HepG2 (cell line): ENCODE measurements around the gene FKBP1B. TPM values are rescaled to one million over a fixed set of nuclear protein-coding genes. Genes with fewer than 3 reads are reported as not detected.
A peak's percentile ranks its signal among the peaks of the same experiment; 100 is the strongest.

Source experiments
- ARID2 ChIP-seq: sonication (generic); formaldehyde crosslinking; IDR thresholded peaks from 2 replicates; pipeline ENCODE4 v1.8.1; 2022; ENCODE audit warnings: mild to moderate bottlenecking, missing genetic modification reagents, borderline replicate concordance
- ATM ChIP-seq: fragments of 450-650 bp; IDR thresholded peaks from 2 replicates; pipeline ENCODE4 v1.7.1; 2017; ENCODE audit warnings: mild to moderate bottlenecking, borderline replicate concordance
- CBFB ChIP-seq: sonication (generic); formaldehyde crosslinking; IDR thresholded peaks from 2 replicates; pipeline ENCODE4 v1.4.0; 2020; ENCODE audit warnings: missing genetic modification reagents
- CCAR2 ChIP-seq: fragments of 200-400 bp; formaldehyde crosslinking; optimal IDR thresholded peaks from 2 replicates; pipeline ENCODE3; 2018; ENCODE audit warnings: low read depth, mild to moderate bottlenecking, low read length, moderate library complexity
- FLYWCH1 ChIP-seq: sonication (generic); formaldehyde crosslinking; IDR thresholded peaks from 2 replicates; pipeline ENCODE4 v1.8.1; 2023; ENCODE audit warnings: mild to moderate bottlenecking, missing genetic modification reagents
- HDAC2 ChIP-seq: sonication (generic); formaldehyde crosslinking; IDR thresholded peaks from 2 replicates; pipeline ENCODE4 v1.4.0; 2020; ENCODE audit warnings: missing genetic modification reagents
- HNRNPUL1 ChIP-seq: fragments of 200-400 bp; formaldehyde crosslinking; IDR thresholded peaks from 2 replicates; pipeline ENCODE4 v1.6.1; 2017; ENCODE audit warnings: low read depth, mild to moderate bottlenecking, low read length, moderate library complexity
- ISL2 ChIP-seq: sonication (generic); formaldehyde crosslinking; IDR thresholded peaks from 2 replicates; pipeline ENCODE4 v1.5.0; 2020; ENCODE audit warnings: missing genetic modification reagents
- KAT2B ChIP-seq: fragments of 150-350 bp; IDR thresholded peaks from 2 replicates; pipeline ENCODE4 v1.6.1; 2014; ENCODE audit warnings: low read depth, low read length, borderline replicate concordance
- KDM4B ChIP-seq: sonication (generic); formaldehyde crosslinking; IDR thresholded peaks from 2 replicates; pipeline ENCODE4 v1.4.0; 2020; ENCODE audit warnings: missing genetic modification reagents
- NCOR1 ChIP-seq: fragments of 200-600 bp; sonication (generic); IDR thresholded peaks from 2 replicates; pipeline ENCODE4 v1.7.0; 2017; ENCODE audit warnings: antibody characterized with exemption, low read length, borderline replicate concordance
- PHB2 ChIP-seq: fragments of 450-650 bp; IDR thresholded peaks from 2 replicates; pipeline ENCODE4 v1.6.1; 2018; ENCODE audit not compliant: partially characterized antibody
- POLR2G ChIP-seq: fragments of 200-400 bp; formaldehyde crosslinking; IDR thresholded peaks from 2 replicates; pipeline ENCODE4 v1.6.1; 2018; ENCODE audit warnings: mild to moderate bottlenecking, low read depth, low read length, moderate library complexity
- PRPF4 ChIP-seq: fragments of 200-400 bp; formaldehyde crosslinking; IDR thresholded peaks from 2 replicates; pipeline ENCODE4 v1.6.1; 2016; ENCODE audit warnings: low read length, low read depth; ENCODE audit not compliant: poor library complexity, severe bottlenecking
- RERE ChIP-seq: IDR thresholded peaks from 2 replicates; pipeline ENCODE4 v1.6.1; 2016; ENCODE audit warnings: low read depth, missing genetic modification reagents, missing compliant biosample characterization
- SMAD3 ChIP-seq: sonication (generic); formaldehyde crosslinking; IDR thresholded peaks from 2 replicates; pipeline ENCODE4 v1.4.0; 2020; ENCODE audit warnings: missing genetic modification reagents
- SP2 ChIP-seq: sonication (generic); formaldehyde crosslinking; IDR thresholded peaks from 2 replicates; pipeline ENCODE4 v1.5.1; 2020; ENCODE audit warnings: mild to moderate bottlenecking, missing genetic modification reagents
- SPEN ChIP-seq: sonication (generic); formaldehyde crosslinking; IDR thresholded peaks from 2 replicates; pipeline ENCODE4 v1.5.1; 2020; ENCODE audit warnings: low read depth, mild to moderate bottlenecking, missing genetic modification reagents
- TERF1 ChIP-seq: sonication (generic); formaldehyde crosslinking; IDR thresholded peaks from 2 replicates; pipeline ENCODE4 v1.8.0; 2022; ENCODE audit warnings: mild to moderate bottlenecking, missing genetic modification reagents, moderate library complexity
- TRIM22 ChIP-seq: fragments of 450-650 bp; IDR thresholded peaks from 2 replicates; pipeline ENCODE4 v1.6.1; 2017
- ZFP36 ChIP-seq: fragments of 150-350 bp; IDR thresholded peaks from 2 replicates; pipeline ENCODE4 v1.6.1; 2018; ENCODE audit warnings: borderline replicate concordance, low read length, low read depth; ENCODE audit not compliant: partially characterized antibody
- ZNF17 ChIP-seq: sonication (generic); formaldehyde crosslinking; IDR thresholded peaks from 2 replicates; pipeline ENCODE4 v1.5.0; 2020; ENCODE audit warnings: mild to moderate bottlenecking, missing genetic modification reagents
- ZNF460 ChIP-seq: sonication (generic); formaldehyde crosslinking; IDR thresholded peaks from 2 replicates; pipeline ENCODE4 v1.5.1; 2020; ENCODE audit warnings: missing genetic modification reagents, mild to moderate bottlenecking, borderline replicate concordance
- ZNF75D ChIP-seq: sonication (generic); formaldehyde crosslinking; IDR thresholded peaks from 2 replicates; pipeline ENCODE4 v1.8.1; 2023; ENCODE audit warnings: missing genetic modification reagents, mild to moderate bottlenecking, borderline replicate concordance
- polyA plus RNA-seq, 8 experiments: library from polyadenylated mRNA; depleted of rRNA in 3 of 8; stranded (reverse) in 7 of 8; unstranded in 1 of 8; fragments of >200 nt; fragmentation: Illumina TruSeq in 4 of 8; extraction: Trizol in 4 of 8; gene quantifications; 2 replicates each; pipeline versions ENCODE4 v1.2.1 to v1.2.3, GENCODE V29; 2011 to 2016; ENCODE audit warnings: low read depth in 4 of 8, missing spikeins in 1 of 8, mixed read lengths in 1 of 8; ENCODE audit not compliant: insufficient read depth in 1 of 8
- total RNA-seq, 5 experiments: library from RNA; depleted of rRNA; stranded (reverse); fragments of >200 nt; fragmentation: Illumina TruSeq; extraction: Trizol; gene quantifications; 2 replicates each; pipeline ENCODE4 v1.2.3, GENCODE V29; 2016; ENCODE audit warnings: low read depth in 1 of 5

Gene FKBP1B
- total and polyA plus RNA-seq, 2 of the 13 experiments (the other 11 are each of a cell fraction or from before 2014, with no cell fraction given) = 35.2 to 96.3 TPM

GRCh38 chr2:24022324-24022974 lies 27.1 kb upstream of the FKBP1B start (continued):
- peak; percentile 88 for TF ChIP-seq HDAC2 (CRISPR knock-in tag)
- no peak for TF ChIP-seq PHB2
- TF ChIP-seq CCAR2 = no peak
- TF ChIP-seq TERF1 = no peak
- 0 out of 2 replicates have a peak, but pooled peaks have one; percentile 13 for TF ChIP-seq SPEN (CRISPR knock-in tag)
- TF ChIP-seq SP2 (CRISPR knock-in tag) = no peak
- peak; percentile 72 for TF ChIP-seq RERE (CRISPR knock-in tag)
- peak; percentile 68 for TF ChIP-seq CBFB (CRISPR knock-in tag)
- 0 out of 2 replicates have a peak, but pooled peaks have one; percentile 41 for TF ChIP-seq SMAD3
- TF ChIP-seq KDM4B (CRISPR knock-in tag) = 0 out of 2 replicates have a peak, but pooled peaks have one; percentile 64
- no peak for TF ChIP-seq ZNF75D
- no peak for TF ChIP-seq TRIM22
- no peak for TF ChIP-seq FLYWCH1 (CRISPR knock-in tag)
- TF ChIP-seq HNRNPUL1 = no peak
- TF ChIP-seq ZNF17 (CRISPR knock-in tag) = no peak
- TF ChIP-seq NCOR1 = peak; percentile 92
- TF ChIP-seq ISL2 (CRISPR knock-in tag) = peak; percentile 33; the same call in 1 of the 2 replicates
- no peak for TF ChIP-seq PRPF4
- no peak for TF ChIP-seq ATM
- no peak for TF ChIP-seq KAT2B
- no peak for TF ChIP-seq ZFP36
- TF ChIP-seq POLR2G = no peak
- TF ChIP-seq ARID2 = no peak
- no peak; the same call in 1 of the 2 replicates for TF ChIP-seq ZNF460 (CRISPR knock-in tag)
